Measurements from ENCODE around the gene BARX1.

DNA sequence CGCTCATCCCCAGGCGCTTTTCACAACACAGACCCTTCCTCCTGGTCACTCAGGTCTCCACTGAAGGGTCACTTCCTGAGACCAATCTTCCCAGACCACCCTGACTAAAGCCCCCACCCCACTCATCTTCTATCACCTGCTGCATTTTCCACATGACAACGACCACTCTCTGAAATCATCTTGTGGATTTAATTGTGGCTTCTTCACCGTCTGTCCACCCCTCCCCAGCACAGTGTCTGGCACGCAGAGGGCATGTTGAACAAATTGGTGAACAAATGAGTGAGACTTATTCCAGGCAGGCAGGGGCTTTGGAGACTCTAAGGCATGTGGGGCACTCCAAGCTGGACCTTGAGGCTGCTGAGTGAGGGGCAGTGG, 8.8 kb downstream of the BARX1 start:
- TF ChIP-seq POLR2A (IDR thresholded peaks at IDR 0.05), result no peak
- no peak for TF ChIP-seq CTCF (IDR thresholded peaks at IDR 0.05)

All from right lobe of liver (tissue), 4 donors.